Measurements from ENCODE around the gene PHYHD1. TPM values are rescaled to one million over a fixed set of nuclear protein-coding genes. Genes with fewer than 3 reads are reported as not detected.
A peak's percentile ranks its signal among the peaks of the same experiment; 100 is the strongest.

Gene PHYHD1
- total RNA-seq, 4 donors from 2014 or later = 3.7 to 34.0 (median 23.0) TPM

- Histone ChIP-seq H3K27me3 (no peaks in the 10 kb centered on the region), H3K4me3 (no peak overlapping the region), H3K9me3 (no peaks in the 10 kb centered on the region), H3K4me1 (no peaks in the 10 kb centered on the region), H3K27ac (no peak overlapping the region), H3K36me3 (peaks cover 0 to 100% (median 57%) of the 10 kb centered on the region in 3 donors)
- WGBS, 2 donors = 48 to 50% methylated on average over 4 of the region's 4 CpGs
- intact Hi-C loops (cut with DNase I) = no loop called here
- TF ChIP-seq POLR2A (IDR thresholded peaks at IDR 0.05) (no peak), CTCF (IDR thresholded peaks at IDR 0.05) (no peak)
- no peak for DNase-seq
Observed at GRCh38 chr9:128972956-128973355, 52.2 kb downstream of the PHYHD1 start.

- 90% methylated on average over 3 of the region's 3 CpGs for WGBS, 2 donors
- H3K36me3 ChIP-seq = peaks cover 13 to 100% (median 60%) of the 10 kb centered on the region in 3 donors
- H3K27me3 ChIP-seq = no peaks in the 10 kb centered on the region
- no peak for TF ChIP-seq CTCF (IDR thresholded peaks at IDR 0.05)
- TF ChIP-seq POLR2A (IDR thresholded peaks at IDR 0.05) = no peak
- H3K4me1 ChIP-seq = no peaks in the 10 kb centered on the region
- DNase-seq = no peak
- H3K9me3 ChIP-seq = no peaks in the 10 kb centered on the region
- H3K27ac ChIP-seq = no peak overlapping the region
- intact Hi-C loops (cut with DNase I) = no loop called here
- H3K4me3 ChIP-seq = no peak overlapping the region
Observed at GRCh38 chr9:128979111-128979510, 58.3 kb downstream of the PHYHD1 start.

GRCh38 chr9:128983536-128983935 lies 62.8 kb downstream of the PHYHD1 start:
- no peak for DNase-seq
- no peaks in the 10 kb centered on the region for H3K9me3 ChIP-seq
- H3K4me1 ChIP-seq = peaks cover 0 to 28% (median 0%) of the 10 kb centered on the region in 3 donors
- no peak overlapping the region for H3K27ac ChIP-seq
- WGBS, 2 donors = 95 to 97% methylated on average over 8 of the region's 8 CpGs
- peaks cover 23 to 100% (median 54%) of the 10 kb centered on the region in 3 donors for H3K36me3 ChIP-seq
- intact Hi-C loops (cut with DNase I) = no loop called here
- H3K27me3 ChIP-seq = no peaks in the 10 kb centered on the region
- TF ChIP-seq CTCF (IDR thresholded peaks at IDR 0.05) = no peak
- no peak for TF ChIP-seq POLR2A (IDR thresholded peaks at IDR 0.05)
- H3K4me3 ChIP-seq = no peak overlapping the region

- intact Hi-C loops (cut with DNase I) = no loop called here
- TF ChIP-seq POLR2A (IDR thresholded peaks at IDR 0.05) (no peak), CTCF (IDR thresholded peaks at IDR 0.05) (no peak)
- Histone ChIP-seq H3K36me3 (peaks cover 17 to 100% (median 58%) of the 10 kb centered on the region in 3 donors), H3K27me3 (no peaks in the 10 kb centered on the region), H3K4me3 (no peak overlapping the region), H3K27ac (peak overlapping the region in 3 of 4 donors; percentile 61 to 81 (median 77)), H3K9me3 (no peaks in the 10 kb centered on the region), H3K4me1 (peaks cover 0 to 28% (median 0%) of the 10 kb centered on the region in 3 donors)
- no peak for DNase-seq
- WGBS, 2 donors = 51 to 82% methylated on average over 4 to 5 of the region's 5 CpGs
Observed at GRCh38 chr9:128986671-128987070, 65.9 kb downstream of the PHYHD1 start.

GRCh38 chr9:128987805-128988204 lies 67.0 kb downstream of the PHYHD1 start:
- Histone ChIP-seq H3K4me3 (peak overlapping the region in 1 of 4 donors; percentile 9), H3K27me3 (no peaks in the 10 kb centered on the region), H3K36me3 (peaks cover 17 to 100% (median 53%) of the 10 kb centered on the region in 3 donors), H3K27ac (peak overlapping the region; percentile 59 to 81 (median 69)), H3K4me1 (peaks cover 0 to 28% (median 0%) of the 10 kb centered on the region in 3 donors), H3K9me3 (no peaks in the 10 kb centered on the region)
- no peak for DNase-seq
- 52 to 54% methylated on average over 5 of the region's 5 CpGs for WGBS, 2 donors
- intact Hi-C loops (cut with DNase I) = no loop called here
- TF ChIP-seq CTCF (IDR thresholded peaks at IDR 0.05) = no peak
- no peak for TF ChIP-seq POLR2A (IDR thresholded peaks at IDR 0.05)

Other genes starting within 250 kb of the PHYHD1 start
- gene SET, start 231.8 kb upstream of the PHYHD1 start, total RNA-seq = 100 to 1,000 TPM in 3 of 4 donors, 10 to 100 TPM in 1; 83.5 to 253 (median 215) TPM
- 1 to 10 TPM; 2.3 to 6.2 (median 3.2) TPM for gene PKN3, start 218.5 kb upstream of the PHYHD1 start, total RNA-seq
- 10 to 100 TPM; 51.5 to 99.4 (median 77.1) TPM for gene ZDHHC12, start 196.9 kb upstream of the PHYHD1 start, total RNA-seq
- 10 to 100 TPM; 20.1 to 51.4 (median 29.0) TPM for gene ZER1, start 149.1 kb upstream of the PHYHD1 start, total RNA-seq
- gene TBC1D13, start 133.7 kb upstream of the PHYHD1 start, total RNA-seq = 10 to 100 TPM in 3 of 4 donors, 1 to 10 TPM in 1; 9.6 to 17.9 (median 16.7) TPM
- 10 to 100 TPM; 21.2 to 40.1 (median 36.5) TPM for gene ENDOG, start 102.5 kb upstream of the PHYHD1 start, total RNA-seq
- gene SPOUT1, start 91.2 kb upstream of the PHYHD1 start, total RNA-seq = 10 to 100 TPM; 14.0 to 29.2 (median 20.5) TPM
- 1 to 10 TPM; 4.0 to 9.4 (median 5.7) TPM for gene KYAT1, start 39.0 kb upstream of the PHYHD1 start, total RNA-seq
- gene LRRC8A, start 38.8 kb upstream of the PHYHD1 start, total RNA-seq = 100 to 1,000 TPM in 3 of 4 donors, 10 to 100 TPM in 1; 70.0 to 153 (median 122) TPM
- 10 to 100 TPM; 12.8 to 21.2 (median 16.2) TPM for gene DOLK, start 26.6 kb downstream of the PHYHD1 start, total RNA-seq
- gene NUP188, start 26.7 kb downstream of the PHYHD1 start, total RNA-seq = 10 to 100 TPM; 61.0 to 78.6 (median 67.1) TPM
- gene SH3GLB2, start 107.3 kb downstream of the PHYHD1 start, total RNA-seq = 100 to 1,000 TPM in 2 of 4 donors, 10 to 100 TPM in 2; 70.3 to 169 (median 113) TPM
- gene MIGA2, start 115.6 kb downstream of the PHYHD1 start, total RNA-seq = 10 to 100 TPM; 27.5 to 49.3 (median 29.8) TPM
- 10 to 100 TPM in 3 of 4 donors, 1 to 10 TPM in 1; 9.7 to 23.0 (median 19.3) TPM for gene DOLPP1, start 160.1 kb downstream of the PHYHD1 start, total RNA-seq
- 10 to 100 TPM; 25.3 to 61.5 (median 44.9) TPM for gene CRAT, start 189.8 kb downstream of the PHYHD1 start, total RNA-seq
- gene PTPA, start 190.4 kb downstream of the PHYHD1 start, total RNA-seq = 100 to 1,000 TPM in 1 of 4 donors, 10 to 100 TPM in 3; 59.1 to 110 (median 80.6) TPM